Tibial nerve (tissue), 3 donors: ENCODE results near the gene PTRH1.

ENCODE experiments used
- POLR2A ChIP-seq, 2 donors: fragments of 450-650 bp; IDR thresholded peaks; one replicate each; pipeline ENCODE4 v1.6.1; 2017; ENCODE audit warnings: antibody characterized with exemption in 2 of 2, mild to moderate bottlenecking in 2 of 2, moderate library complexity in 2 of 2
- TF ChIP-seq, protein P1 (sequence below), 5 experiments: fragments of 200-600 bp in 3 of 5; fragments of 450-650 bp in 2 of 5; sonication (generic) in 3 of 5; IDR thresholded peaks; one replicate each; pipeline ENCODE4 v1.5.1; 2016 to 2019; ENCODE audit warnings: antibody characterized with exemption in 5 of 5, mild to moderate bottlenecking in 3 of 5, moderate library complexity in 2 of 5

DNA sequence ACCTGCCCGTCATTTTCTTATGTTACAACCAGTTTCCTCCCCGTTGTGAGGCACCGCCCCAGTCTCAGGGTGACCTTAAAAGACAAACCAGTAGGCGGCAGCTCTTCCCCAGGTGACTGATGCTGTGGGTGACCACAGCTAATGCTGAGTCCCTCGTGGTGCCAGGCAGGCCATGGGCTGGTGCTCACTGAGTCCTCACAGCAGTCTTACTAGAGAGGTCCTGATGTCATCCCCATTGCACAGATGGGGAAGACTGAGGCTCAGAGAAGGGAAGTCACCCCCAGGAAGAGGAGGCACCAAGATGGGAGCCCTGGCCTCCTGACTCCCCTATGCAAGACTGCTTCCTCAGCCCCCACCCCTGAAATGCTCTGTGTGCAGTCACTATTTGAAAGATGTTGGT, 7.7 kb downstream of the PTRH1 start:
- TF ChIP-seq POLR2A (IDR thresholded peaks at IDR 0.05): no peak
- TF ChIP-seq, protein P1, sequence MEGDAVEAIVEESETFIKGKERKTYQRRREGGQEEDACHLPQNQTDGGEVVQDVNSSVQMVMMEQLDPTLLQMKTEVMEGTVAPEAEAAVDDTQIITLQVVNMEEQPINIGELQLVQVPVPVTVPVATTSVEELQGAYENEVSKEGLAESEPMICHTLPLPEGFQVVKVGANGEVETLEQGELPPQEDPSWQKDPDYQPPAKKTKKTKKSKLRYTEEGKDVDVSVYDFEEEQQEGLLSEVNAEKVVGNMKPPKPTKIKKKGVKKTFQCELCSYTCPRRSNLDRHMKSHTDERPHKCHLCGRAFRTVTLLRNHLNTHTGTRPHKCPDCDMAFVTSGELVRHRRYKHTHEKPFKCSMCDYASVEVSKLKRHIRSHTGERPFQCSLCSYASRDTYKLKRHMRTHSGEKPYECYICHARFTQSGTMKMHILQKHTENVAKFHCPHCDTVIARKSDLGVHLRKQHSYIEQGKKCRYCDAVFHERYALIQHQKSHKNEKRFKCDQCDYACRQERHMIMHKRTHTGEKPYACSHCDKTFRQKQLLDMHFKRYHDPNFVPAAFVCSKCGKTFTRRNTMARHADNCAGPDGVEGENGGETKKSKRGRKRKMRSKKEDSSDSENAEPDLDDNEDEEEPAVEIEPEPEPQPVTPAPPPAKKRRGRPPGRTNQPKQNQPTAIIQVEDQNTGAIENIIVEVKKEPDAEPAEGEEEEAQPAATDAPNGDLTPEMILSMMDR (IDR thresholded peaks at IDR 0.05): no peak
